ENCODE measurements around the gene ZFP1.
"Not testable (repeated sequence)": the region's sequence is repeated elsewhere in the genome, so short reads cannot be mapped to it uniquely, and the experiment has no call there.

Gene ZFP1

DNA sequence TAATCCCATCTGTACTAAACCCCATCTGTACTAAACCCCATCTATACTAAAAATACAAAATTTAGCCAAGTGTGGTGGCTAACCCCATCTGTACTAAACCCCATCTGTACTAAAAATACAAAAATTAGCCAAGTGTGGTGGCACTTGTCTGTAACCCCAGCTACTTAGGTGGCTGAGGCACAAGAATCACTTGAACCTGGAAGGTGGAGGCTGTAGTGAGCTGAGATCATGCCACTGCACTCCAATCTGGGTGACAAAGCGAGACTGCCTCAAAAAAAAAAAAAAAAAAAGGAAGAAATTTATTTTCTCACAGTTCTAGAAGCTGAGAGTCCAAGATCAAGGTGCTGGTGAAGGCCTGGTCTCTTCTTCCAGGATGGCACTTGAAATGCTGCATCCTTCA lies 12.1 kb downstream of the ZFP1 start:
- DNase-seq: no peak

DNA sequence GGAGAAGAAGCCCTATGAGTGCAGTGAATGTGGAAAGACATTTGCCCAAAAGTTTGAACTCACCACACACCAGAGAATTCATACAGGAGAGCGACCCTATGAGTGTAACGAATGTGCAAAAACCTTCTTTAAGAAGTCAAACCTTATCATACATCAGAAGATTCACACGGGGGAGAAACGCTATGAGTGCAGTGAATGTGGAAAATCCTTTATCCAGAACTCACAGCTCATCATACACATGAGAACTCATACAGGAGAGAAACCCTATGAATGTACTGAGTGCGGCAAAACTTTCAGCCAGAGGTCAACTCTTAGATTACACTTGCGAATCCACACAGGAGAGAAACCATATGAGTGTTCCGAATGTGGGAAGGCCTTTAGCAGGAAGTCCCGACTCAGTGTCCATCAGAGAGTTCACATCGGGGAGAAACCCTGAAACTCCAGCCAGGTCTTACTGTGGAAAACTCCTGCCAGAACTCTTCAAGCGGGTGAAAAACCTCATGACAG lies 21.6 kb downstream of the ZFP1 start:
- no peak for DNase-seq

DNA sequence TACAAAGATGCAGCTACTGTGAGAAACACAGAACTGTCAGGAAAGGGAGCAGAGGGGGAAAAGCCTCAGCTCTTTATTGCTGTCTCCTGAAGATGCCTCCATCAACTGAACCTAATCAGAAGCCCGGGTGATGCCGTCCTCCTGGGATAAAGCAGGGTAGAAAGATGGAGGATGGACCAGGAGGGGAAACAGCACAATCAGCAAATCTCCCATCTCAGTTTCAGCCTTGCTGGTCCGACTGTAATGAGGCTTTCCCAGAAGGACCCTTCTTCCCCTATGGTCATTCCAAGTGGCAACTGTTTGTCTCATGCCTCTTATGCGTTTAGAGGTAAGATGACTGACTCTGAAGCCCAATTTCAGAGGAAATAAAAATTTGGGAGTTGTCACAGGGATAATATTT lies 24.3 kb downstream of the ZFP1 start:
- DNase-seq: no peak

- no peak for DNase-seq
Measured at GRCh38 chr16:75175074-75175473, 26.8 kb downstream of the ZFP1 start.

- no peak for DNase-seq
Measured at GRCh38 chr16:75176926-75177325, 28.6 kb downstream of the ZFP1 start.

DNA sequence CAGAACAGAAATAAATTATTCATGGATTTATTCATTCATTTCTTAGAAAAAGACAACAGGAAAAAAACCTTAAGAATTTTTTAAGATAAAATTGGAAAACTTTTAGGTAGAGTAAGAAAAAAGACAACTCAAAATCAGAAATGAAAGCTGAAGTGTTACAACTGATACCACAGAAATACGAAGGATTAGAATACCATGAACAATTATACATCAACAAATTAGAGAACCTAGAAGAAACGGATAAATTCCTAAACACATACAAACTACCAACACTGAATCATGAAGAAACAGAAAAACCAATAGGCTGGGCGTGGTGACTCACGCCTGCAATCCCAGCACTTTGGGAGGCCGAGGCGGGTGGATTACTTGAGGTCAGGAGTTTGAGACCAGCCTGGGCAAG lies 30.9 kb downstream of the ZFP1 start:
- DNase-seq: no peak

DNA sequence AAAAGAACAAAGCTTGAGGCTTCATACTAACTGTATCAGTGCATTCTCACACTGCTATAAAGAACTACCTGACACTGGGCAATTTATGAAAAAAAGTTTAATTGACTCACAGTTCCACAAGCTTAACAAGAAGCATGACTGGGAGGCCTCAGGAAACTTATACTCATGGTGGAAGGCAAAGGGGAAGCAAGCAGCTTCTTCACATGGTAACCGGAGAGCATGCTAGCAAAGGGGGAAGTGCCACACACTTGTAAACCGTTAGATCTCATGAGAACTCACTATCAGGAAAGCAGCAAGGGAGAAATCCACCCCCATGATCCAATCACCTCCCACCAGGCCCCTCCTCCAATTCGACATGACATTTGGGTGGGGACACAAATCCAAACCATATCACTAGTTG lies 33.3 kb downstream of the ZFP1 start:
- DNase-seq: no peak

GRCh38 chr16:75188832-75189477 lies 40.6 kb downstream of the ZFP1 start:
- no peak for DNase-seq

- DNase-seq: no peak
Measured at GRCh38 chr16:75189638-75190245, 41.4 kb downstream of the ZFP1 start.

DNA sequence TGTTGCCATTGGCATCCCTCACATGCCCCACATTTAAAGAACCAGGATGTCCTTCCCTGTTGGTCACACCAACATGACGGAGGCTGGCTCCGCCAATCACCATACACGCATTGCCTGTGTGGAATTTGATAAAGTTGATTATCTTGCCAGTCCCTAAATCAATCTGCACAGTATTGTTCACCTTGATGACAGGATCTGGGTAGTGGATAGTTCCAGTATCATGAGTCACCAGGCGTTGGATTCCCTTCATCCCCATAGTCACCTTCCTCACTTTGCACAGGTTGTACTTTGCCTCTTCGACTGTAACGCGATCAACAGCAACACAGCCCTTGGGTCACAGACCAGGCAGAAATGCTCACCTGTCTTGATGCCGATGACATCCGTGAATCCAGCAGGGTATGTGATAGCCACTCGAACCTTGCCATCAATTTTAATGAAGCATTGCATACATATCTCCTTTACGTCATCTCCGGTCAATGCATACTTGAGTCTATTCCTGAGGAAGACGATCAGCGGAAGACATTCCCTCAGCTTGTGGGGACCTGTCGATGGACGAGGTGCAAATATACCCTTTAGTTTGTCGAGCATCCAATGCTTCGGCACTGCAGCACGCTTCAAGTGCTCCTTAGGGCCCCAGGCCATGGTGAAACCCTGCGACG lies 44.4 kb downstream of the ZFP1 start:
- DNase-seq: no peak

GRCh38 chr16:75193265-75193650 lies 44.9 kb downstream of the ZFP1 start:
- DNase-seq: no peak

- DNase-seq: no peak
Measured at GRCh38 chr16:75193730-75194444, 45.6 kb downstream of the ZFP1 start.

DNA sequence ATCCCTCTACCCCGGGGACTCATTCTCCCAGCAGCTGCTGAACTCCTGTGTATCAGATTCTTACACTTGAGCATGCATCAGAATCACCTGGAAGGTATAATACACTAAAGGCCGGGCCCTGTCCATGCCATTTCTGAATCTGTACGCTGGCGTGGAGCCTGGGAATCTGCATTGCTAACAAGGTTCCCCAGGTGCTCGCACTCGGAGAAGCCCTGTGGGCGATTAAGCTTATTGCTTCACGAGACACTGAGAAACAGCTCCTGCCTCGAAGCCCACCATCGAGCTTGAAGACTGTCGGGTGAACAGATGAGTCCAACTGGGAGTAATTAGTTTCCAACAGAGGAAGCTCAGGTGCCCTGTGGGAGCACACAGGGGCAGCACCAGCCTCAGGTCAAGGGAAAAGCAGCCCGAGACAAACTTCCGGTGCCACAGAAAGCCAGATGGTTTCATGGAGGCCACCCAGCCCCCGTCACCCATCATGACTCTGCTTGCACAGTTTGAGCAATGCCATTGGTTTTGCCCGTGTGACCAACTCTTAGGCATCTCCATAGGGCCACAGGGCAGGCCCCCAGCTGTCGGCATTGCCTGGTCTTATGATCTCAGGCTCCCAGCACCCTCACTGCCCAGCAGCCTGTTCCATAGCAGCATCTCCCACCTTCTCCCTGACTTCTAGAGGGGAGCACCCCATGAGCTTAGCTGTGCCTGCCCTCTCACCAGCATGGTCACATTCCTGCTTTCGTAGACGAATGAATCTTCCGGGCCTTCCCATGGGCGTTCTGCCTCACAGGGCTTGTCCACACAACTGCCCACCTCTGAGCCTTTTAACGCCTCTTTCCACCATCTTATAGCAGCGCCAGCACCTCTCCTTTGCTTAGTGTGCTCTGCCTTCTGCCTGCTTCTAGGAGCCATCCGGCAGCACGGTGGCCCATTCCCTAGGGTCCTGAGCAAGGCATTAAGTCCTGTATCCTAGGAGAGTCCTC lies 47.8 kb downstream of the ZFP1 start:
- no peak for DNase-seq

DNA sequence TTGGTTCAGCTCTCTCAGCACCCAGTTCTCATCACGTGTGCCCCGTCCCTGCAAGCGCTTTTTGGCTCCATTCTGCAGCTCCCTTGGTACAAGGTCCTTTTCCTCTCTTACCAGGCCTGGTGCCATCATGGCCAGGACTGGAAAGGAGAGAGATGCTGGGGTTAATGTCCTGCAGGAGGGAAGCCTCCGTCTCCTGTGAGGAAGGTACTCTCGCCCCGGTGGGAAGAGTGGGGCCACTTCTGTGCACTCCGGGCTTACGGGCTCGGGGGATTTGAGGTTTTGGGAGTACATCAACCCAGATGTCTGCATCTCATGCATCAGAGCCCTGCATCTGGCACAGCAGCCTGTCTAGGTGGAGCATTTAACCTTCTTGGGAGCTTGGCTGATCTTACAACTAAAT lies 48.5 kb downstream of the ZFP1 start:
- no peak for DNase-seq

DNA sequence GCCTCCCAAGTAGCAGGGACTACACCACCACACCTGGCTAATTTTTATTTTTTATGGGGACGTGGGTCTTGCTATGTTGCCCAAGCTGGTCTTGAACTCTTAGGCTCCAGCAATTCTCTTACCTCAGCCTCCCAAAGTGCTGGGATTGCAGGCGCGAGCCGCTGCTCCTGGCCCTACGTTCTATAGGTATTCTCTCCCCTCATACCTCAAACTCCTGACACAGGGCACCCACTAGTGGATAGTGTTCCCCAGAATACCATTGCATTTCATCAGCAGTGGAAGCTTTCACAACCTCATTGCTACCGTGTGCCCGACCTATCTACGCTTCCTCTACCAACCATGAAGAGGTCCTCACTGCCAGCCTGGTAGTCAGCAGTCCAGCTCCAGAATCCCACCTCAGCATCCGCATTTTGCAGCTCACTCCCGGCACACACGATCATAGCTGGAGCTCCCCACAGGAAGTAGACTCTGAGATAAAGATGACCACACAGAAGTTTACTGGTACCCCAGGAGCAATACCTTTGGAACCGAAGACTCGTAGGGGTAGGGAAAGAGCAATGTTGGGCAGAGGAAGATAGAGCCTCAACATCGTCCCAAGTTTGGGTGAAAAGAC lies 49.3 kb downstream of the ZFP1 start:
- no peak for DNase-seq

GRCh38 chr16:75198135-75198600 lies 49.8 kb downstream of the ZFP1 start:
- no peak for DNase-seq

DNA sequence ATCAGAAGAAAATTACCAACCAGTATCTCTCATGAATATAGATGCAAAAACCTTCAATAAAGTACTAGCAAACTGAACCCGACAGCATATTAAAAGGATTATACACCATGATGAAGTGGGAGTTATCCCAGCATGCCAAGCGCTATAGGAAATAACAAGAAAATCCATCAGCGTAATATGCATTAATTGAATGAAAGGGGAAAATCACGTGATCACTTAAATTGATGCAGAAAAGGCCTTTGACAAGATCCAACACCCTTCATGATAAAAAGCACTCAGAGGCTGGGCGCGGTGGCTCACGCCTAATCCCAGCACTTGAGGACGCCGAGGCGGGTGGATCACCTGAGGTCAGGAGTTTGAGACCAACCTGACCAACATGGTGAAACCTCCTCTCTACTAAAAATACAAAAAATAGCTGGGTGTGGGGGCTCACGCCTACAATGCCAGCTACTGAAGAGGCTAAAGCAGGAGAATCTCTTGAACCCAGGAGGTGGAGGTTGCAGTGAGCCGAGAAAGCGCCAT lies 53.8 kb downstream of the ZFP1 start:
- DNase-seq: no peak

DNA sequence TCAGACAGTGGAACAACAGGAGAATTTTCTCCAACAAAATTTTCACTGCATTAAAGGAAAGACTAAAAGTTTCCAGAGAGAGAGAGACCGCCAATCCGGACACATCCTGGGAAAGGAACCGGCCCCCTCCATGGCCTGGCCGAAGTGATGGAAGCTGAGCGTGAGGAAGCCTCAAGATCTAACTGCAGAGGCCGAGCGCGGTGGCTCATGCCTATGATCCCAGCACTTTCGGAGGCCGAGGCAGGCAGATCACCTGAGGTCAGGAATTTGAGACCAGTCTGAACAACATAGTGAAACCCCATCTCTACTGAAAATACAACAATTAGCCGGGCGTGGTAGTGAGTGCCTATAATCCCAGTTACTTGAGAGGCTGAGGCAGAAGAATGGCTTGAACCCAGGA lies 54.8 kb downstream of the ZFP1 start:
- no peak for DNase-seq

- DNase-seq: no peak
Measured at GRCh38 chr16:75203667-75204409, 55.5 kb downstream of the ZFP1 start.

DNA sequence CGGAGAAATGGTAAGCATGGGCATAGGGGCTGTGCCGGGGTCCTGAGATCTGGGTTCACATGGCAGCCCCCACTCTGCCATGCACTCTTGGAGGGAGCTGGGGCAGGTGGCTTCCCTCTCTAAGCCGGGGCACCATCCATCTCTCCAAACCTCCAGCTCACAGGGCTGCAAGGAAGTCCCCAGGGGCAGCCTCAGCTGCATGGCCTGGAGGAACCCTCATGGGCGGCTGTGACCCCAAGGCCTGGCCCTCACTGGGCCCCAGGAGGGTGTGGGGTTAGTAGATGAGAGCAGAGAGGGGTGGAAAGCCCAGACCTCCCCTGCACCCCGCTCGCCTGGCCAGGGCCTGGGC lies 56.1 kb downstream of the ZFP1 start:
- DNase-seq: no peak

DNA sequence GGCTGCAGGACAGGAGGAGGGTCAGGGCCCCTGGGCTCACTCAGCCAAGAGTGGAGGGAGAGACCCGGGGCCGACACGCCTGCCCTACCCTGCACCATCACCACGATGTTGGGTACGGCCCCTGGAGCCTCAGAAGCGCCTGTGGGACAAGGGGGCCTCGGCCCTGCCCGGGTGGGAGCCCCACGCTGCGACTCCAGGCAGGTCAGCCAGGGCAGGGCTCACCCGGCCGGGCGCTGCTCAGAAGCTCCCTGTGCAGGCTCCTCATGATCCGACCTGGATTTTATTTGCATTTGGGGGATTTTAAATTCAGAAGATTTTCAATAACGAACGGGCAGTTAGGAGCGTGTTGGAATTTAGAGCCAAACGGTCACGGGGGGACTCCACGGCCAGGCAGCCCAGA lies 56.6 kb downstream of the ZFP1 start:
- not testable (repeated sequence) for DNase-seq
